COR-L47 (cell line): Measurements from ENCODE around the gene PTPN3.
"Not testable (repeated sequence)": the region's sequence is repeated elsewhere in the genome, so short reads cannot be mapped to it uniquely, and the experiment has no call there.

Experiments used
- DNase-seq: peaks from one replicate; lab custom pipeline; 2025; lab: John Stamatoyannopoulos, UW

Gene PTPN3

GRCh38 chr9:109387206-109387605 lies 110.9 kb downstream of the PTPN3 start:
- no peak for DNase-seq

DNA sequence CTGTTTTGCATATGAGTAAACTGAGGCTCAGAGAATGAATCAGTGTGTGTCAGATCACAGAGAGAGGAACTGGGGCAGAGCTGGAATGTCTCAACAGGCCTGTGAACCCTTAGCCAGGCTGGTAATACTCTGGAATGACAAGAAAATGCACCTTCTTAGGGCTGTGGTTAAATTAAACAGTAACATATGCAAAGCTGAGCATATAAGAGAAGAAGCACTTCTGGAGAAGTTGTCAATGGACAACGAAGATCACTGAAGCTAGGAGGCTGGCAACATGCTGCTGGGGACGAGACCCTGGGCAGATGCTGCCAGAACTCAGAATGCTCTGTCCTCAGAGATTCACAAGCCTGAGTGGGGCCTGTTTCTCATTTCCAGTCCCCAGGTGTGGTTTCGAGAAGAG lies 112.6 kb downstream of the PTPN3 start:
- no peak for DNase-seq

GRCh38 chr9:109383947-109384346 lies 114.2 kb downstream of the PTPN3 start:
- DNase-seq, result no peak

DNA sequence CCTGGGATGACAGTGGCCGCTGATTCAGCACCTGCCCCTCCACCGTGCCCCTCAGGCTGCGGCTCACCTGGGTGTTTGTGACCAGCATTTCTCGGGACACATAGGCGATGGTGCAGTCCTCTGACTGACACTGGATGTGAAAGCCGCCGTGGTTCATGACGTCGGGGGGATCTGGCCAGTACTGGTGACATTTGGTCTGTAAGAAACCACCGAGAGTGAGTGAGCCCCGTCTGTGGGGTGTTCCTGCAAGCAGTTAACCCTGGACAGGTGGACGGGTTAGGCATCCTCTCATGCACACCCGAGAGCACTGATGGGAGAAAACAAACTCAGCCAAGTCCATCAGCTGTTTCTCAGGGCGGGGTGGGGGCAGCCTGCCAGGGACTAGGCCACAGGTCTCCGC lies 114.8 kb downstream of the PTPN3 start:
- DNase-seq, result no peak

GRCh38 chr9:109382585-109382984 lies 115.5 kb downstream of the PTPN3 start:
- no peak for DNase-seq

DNA sequence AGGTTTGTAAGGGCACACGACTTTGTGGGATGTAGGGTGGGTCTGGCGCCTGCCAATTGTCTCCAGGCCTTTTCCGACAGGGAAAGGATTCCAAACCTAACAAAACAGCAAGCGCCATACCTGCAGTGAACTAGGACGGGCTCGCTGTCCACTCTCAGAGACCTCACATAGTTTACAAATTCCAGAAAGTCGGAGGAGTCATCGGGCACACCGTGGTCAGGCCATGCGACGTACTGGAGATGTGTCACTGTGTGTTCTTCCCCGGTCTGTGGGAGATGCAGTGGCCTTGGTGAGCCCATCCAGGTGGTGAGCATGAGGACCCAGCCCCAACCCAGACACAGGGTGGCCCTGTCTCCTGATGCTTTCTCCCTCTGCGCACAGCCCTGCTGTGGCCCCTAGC lies 115.9 kb downstream of the PTPN3 start:
- no peak for DNase-seq

DNA sequence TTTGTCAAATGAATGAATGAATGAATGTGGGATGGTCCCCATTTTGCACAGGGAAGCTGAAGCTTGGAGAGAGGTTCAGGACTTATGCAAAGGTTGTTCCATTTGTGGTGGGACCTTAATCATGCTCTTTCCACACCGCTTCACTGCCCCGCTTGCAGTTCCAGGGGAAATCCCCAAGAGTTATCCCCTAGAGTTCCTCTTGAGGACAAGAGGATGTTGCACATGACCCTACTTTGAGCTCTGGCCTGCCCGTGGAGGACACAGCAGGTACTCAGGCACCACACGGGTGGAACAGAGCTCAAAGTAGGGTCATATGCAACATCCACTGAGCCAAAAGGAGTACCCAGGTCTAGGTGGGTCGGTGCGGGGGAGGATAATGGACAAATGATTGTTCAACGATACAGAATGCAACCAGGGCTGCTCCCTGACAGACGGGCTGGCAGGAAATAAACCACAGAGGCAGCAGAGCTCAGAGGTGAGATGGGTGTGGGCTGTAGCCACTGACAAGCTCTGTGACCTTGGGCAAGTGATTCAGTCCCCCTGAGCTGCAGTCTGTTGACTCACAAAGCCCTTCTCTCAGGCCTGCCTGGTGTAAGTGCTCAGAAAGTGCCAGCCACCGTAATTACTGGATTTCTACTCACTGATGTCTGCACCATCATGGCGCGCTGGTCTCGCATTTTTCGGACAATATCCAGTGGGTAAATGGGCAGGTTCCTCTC lies 116.9 kb downstream of the PTPN3 start:
- no peak for DNase-seq

DNA sequence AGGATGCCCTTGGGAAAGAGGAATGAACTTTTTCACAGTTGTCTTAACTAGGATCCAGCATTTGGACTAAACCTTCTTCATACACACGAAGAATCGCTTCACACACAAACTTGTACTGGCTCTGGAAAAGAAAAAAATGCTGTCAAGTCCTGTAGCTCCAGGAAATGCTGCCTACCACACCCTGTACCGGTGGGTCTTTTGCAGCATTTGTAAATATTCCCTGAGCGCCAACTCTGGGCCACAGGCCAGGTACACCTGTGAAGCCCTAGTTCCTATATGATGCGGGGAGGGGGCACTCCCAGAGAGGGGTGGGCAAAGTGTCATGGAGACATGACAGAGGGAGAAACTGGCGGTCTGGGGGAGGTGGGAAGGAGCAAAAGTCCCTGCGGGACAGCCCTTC lies 118.6 kb downstream of the PTPN3 start:
- no peak for DNase-seq

- no peak for DNase-seq
Measured at GRCh38 chr9:109378316-109378715, 119.8 kb downstream of the PTPN3 start.

GRCh38 chr9:109372246-109372645 lies 125.9 kb downstream of the PTPN3 start:
- DNase-seq, result no peak

- DNase-seq, result no peak
Measured at GRCh38 chr9:109371374-109371773, 126.7 kb downstream of the PTPN3 start.

DNA sequence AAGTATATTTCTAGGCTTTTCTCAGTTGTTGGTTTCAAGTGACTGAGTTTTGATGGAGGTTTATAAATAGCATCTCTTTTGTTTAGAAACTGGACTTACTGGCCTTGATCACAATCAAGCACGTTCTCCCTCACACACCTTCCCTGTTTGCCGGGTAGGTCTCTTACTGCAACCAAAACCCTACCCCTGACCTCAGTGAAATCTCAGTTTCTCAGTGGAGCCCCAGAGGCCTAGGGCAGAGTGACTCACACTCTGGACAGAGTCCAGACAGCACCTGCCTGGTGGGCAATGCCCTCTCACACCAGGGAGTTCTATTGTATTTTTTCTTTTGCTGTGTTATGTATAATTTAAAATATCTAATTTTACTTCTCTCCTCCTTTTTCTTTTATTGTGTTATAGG lies 128.8 kb downstream of the PTPN3 start:
- DNase-seq, result no peak

DNA sequence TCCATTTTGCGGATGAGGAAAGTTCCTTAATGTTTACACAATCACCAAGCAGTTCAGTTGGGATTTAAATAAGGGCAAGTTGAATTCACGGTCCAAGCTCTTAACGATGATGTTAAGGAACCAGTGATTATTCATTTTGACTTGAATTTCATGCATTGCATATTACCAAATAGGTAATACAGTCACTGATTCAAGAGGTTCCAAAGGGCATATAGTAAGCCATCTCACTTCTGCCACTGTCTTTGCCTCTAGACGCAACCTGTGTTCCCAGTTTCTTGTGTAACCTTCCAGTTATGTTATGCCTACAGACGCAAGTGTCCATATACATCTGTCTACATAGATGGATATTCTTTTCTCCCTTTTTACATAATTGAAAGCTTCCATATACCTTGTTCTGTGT lies 137.3 kb downstream of the PTPN3 start:
- DNase-seq, result no peak

- DNase-seq, result not testable (repeated sequence)
Measured at GRCh38 chr9:109358968-109359603, 139.0 kb downstream of the PTPN3 start.

GRCh38 chr9:109355564-109356297 lies 142.4 kb downstream of the PTPN3 start:
- no peak for DNase-seq

GRCh38 chr9:109354190-109354589 lies 143.9 kb downstream of the PTPN3 start:
- no peak for DNase-seq

GRCh38 chr9:109351032-109351431 lies 147.1 kb downstream of the PTPN3 start:
- DNase-seq, result no peak

GRCh38 chr9:109349421-109349846 lies 148.7 kb downstream of the PTPN3 start:
- peak; percentile 34 for DNase-seq

DNA sequence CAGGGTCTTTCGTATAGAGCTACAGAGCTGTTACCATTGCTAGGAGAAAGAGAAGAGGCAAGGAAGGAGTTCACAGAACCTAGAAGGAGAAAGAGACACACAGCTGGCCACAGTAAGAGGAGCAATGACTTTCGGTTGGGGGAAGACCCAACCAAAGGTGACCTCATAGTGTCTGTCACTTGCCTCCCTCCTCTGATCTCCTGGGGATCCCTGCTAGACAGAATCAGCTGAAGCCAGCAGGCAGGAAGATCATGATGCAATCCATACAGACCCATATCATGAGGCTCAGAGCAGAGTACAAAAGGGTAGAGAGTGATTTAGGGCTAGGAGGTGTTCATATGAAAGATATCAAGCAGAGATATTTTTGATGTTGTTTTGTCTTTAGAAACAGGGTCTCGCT lies 151.2 kb downstream of the PTPN3 start:
- no peak for DNase-seq

DNA sequence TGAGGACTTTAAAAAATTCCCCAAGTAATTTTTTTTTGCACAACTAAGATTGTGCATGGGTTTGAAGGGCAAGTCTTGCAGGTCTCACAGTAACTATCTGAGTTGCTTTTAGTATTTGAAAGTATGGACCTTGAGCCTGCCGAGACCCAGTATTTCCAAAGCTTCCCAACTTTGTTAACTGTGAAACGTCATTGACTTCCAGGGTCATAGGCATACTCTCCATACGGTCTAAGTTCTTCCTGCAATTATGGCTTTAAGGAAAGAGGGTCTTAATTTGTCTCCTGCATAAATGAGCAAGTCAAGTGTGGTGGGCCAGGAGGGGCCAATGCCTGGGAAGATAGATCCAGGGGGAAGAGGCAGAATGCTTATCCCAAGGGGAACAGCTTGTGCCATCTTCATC lies 153.2 kb downstream of the PTPN3 start:
- DNase-seq, result no peak

- no peak for DNase-seq
Measured at GRCh38 chr9:109342878-109343277, 155.2 kb downstream of the PTPN3 start.

GRCh38 chr9:109341561-109341960 lies 156.5 kb downstream of the PTPN3 start:
- DNase-seq, result no peak

DNA sequence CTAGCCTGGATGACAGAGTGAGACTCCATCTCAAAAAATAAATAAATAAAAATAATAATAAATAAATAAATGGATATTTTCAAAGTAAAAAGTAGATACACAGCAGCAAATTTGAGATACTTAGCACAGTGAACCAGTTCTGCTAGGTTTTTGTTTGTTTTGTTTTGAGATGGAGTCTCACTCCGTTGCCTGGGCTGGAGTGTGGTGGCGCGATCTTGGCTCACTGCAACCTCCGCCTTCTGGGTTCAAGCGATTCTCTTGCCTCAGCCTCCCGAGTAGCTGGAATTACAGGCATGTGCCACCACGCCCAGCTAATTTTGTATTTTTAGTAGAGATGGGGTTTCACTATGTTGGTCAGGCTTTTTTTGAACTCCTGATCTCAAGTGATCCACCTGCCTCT lies 157.1 kb downstream of the PTPN3 start:
- DNase-seq, result not testable (repeated sequence)
